Smooth muscle cell of the umbilical artery (primary cell): ENCODE results near the gene WDR76. TPM values are rescaled to one million over a fixed set of nuclear protein-coding genes. Genes with fewer than 3 reads are reported as not detected.

ENCODE experiments used
- total RNA-seq: library from RNA; depleted of rRNA; stranded (reverse); fragments of >200 nt; gene quantifications from 2 replicates; pipeline ENCODE4 v1.2.3, GENCODE V29; 2014

WDR76 gene
- 3.0 and 11.5 TPM in 2 replicates for total RNA-seq

GRCh38 chr15:43826508-43827341 is at the start of gene WDR76:
Gene WDR76, plus strand, starts transcription at chr15:43827002. Its CDS starts 31 bp downstream, at chr15:43827033.

GRCh38 chr15:43791993-43792760 is 34.6 kb upstream of the WDR76 start, which contains the start of gene SERF2:
Gene SERF2, plus strand, starts transcription at chr15:43792320. Its CDS starts 57 bp downstream, at chr15:43792377.

GRCh38 chr15:43799945-43800285 is 26.9 kb upstream of the WDR76 start, which contains the start of gene SERINC4:
Gene SERINC4, minus strand, starts transcription at chr15:43800220. Its CDS starts 234 bp downstream, at chr15:43799986.

GRCh38 chr15:43800286-43801141 is 26.3 kb upstream of the WDR76 start, which contains the start of gene HYPK:
Gene HYPK, plus strand, starts transcription at chr15:43800599. Its CDS starts 24 bp downstream, at chr15:43800623.

GRCh38 chr15:43824302-43825246 is 2.2 kb upstream of the WDR76 start, which contains the start of gene MFAP1:
Gene MFAP1, minus strand, starts transcription at chr15:43824690. Its CDS starts 121 bp downstream, at chr15:43824569.

Other genes starting within 250 kb of the WDR76 start
- gene PPIP5K1, start 236.8 kb upstream of the WDR76 start, total RNA-seq: 20.8 and 81.9 TPM in 2 replicates
- gene CKMT1B, start 233.0 kb upstream of the WDR76 start, total RNA-seq: not detected in 2 replicates
- gene STRC, start 208.2 kb upstream of the WDR76 start, total RNA-seq: 0.09 and 0.30 TPM in 2 replicates
- gene CATSPER2, start 178.2 kb upstream of the WDR76 start, total RNA-seq: 0.89 and 9.6 TPM in 2 replicates
- not detected in 2 replicates for gene CKMT1A, start 133.1 kb upstream of the WDR76 start, total RNA-seq
- gene PDIA3, start 80.6 kb upstream of the WDR76 start, total RNA-seq: 529 and 690 TPM in 2 replicates
- 1.7 and 2.7 TPM in 2 replicates for gene ELL3, start 50.0 kb upstream of the WDR76 start, total RNA-seq
- 844 and 1,099 TPM in 2 replicates for gene SERF2, start 34.7 kb upstream of the WDR76 start, total RNA-seq
- gene SERINC4, start 26.8 kb upstream of the WDR76 start, total RNA-seq: not detected in 2 replicates
- 4.8 and 5.8 TPM in 2 replicates for gene HYPK, start 26.4 kb upstream of the WDR76 start, total RNA-seq
- 27.9 and 31.5 TPM in 2 replicates for gene MFAP1, start 2.3 kb upstream of the WDR76 start, total RNA-seq